B cell (primary cell): ENCODE measurements around the gene PACRG.

Experiments
- CTCF ChIP-seq: fragments of 200-600 bp; IDR thresholded peaks from one replicate; pipeline ENCODE4 v1.8.0; 2022; ENCODE audit warnings: antibody characterized with exemption, mild to moderate bottlenecking
- EZH2 ChIP-seq: IDR thresholded peaks from 2 replicates; pipeline ENCODE4 v1.6.1; 2012; ENCODE audit warnings: borderline replicate concordance, low read depth, mild to moderate bottlenecking, moderate library complexity, low read length; ENCODE audit not compliant: insufficient read depth, poor library complexity, severe bottlenecking

- TF ChIP-seq CTCF (no peak), EZH2 (no peak)
Measured at GRCh38 chr6:162971356-162971755, 243.6 kb downstream of the PACRG start.
